Keratinocyte (primary cell): ENCODE measurements around the gene CLPTM1L. TPM values are rescaled to one million over a fixed set of nuclear protein-coding genes. Genes with fewer than 3 reads are reported as not detected.

Experiments
- DNase-seq: peaks from one replicate; pipeline ENCODE4 v3.0.0-alpha.2; 2011; ENCODE audit warnings: low read depth, missing footprints, low spot score
- FAIRE-seq: peaks from 2 replicates; lab custom pipeline; 2011; peaks lifted over from hg19 to GRCh38; lab: Jason Lieb, UNC
- H2AFZ ChIP-seq: 2 replicates; pipeline ENCODE4 v1.6.0; 2012; ENCODE audit warnings: low read length, control low read depth, inconsistent platforms; ENCODE audit not compliant: control insufficient read depth
- H3K27ac ChIP-seq: 2 replicates; pipeline ENCODE4 v1.5.1; 2011; ENCODE audit warnings: low read length; ENCODE audit not compliant: control insufficient read depth, insufficient read depth
- H3K27me3 ChIP-seq: 3 replicates; pipeline ENCODE4 v1.6.0; 2011; ENCODE audit warnings: low read length; ENCODE audit not compliant: control insufficient read depth, insufficient read depth; ENCODE audit errors: extremely low read depth
- H3K36me3 ChIP-seq, 2 experiments: 2 replicates in 1 of 2; 3 replicates in 1 of 2; pipeline ENCODE4 v1.5.1; 2011; ENCODE audit warnings: low read length in 2 of 2, mild to moderate bottlenecking in 1 of 2; ENCODE audit not compliant: control insufficient read depth in 2 of 2, insufficient read depth in 2 of 2; ENCODE audit errors: extremely low read depth in 1 of 2
- H3K4me1 ChIP-seq: 3 replicates; pipeline ENCODE4 v1.5.1; 2011; ENCODE audit warnings: low read length; ENCODE audit not compliant: control insufficient read depth, insufficient read depth; ENCODE audit errors: extremely low read depth
- H3K4me2 ChIP-seq: 3 replicates; pipeline ENCODE4 v1.6.0; 2011; ENCODE audit warnings: low read depth, low read length; ENCODE audit not compliant: control insufficient read depth, insufficient read depth; ENCODE audit errors: extremely low read depth
- H3K4me3 ChIP-seq, 3 experiments: fragments of 200-600 bp in 1 of 3; sonication (generic) in 1 of 3; 2 replicates in 2 of 3; 3 replicates in 1 of 3; pipeline ENCODE4 v1.5.1; 2011 to 2016; ENCODE audit warnings: low read length in 3 of 3, mild to moderate bottlenecking in 3 of 3, control low read depth in 2 of 3, inconsistent platforms in 1 of 3, low read depth in 1 of 3, mixed read lengths in 1 of 3, mixed run types in 1 of 3, moderate library complexity in 1 of 3; ENCODE audit not compliant: control insufficient read depth in 2 of 3, insufficient read depth in 2 of 3; ENCODE audit errors: extremely low read depth in 1 of 3
- H3K79me2 ChIP-seq: 2 replicates; pipeline ENCODE4 v1.6.0; 2012; ENCODE audit warnings: low read length; ENCODE audit not compliant: control insufficient read depth, insufficient read depth
- H3K9ac ChIP-seq: 3 replicates; pipeline ENCODE4 v1.6.0; 2011; ENCODE audit warnings: low read length; ENCODE audit not compliant: control insufficient read depth, insufficient read depth; ENCODE audit errors: extremely low read depth
- H3K9me1 ChIP-seq: 3 replicates; pipeline ENCODE4 v1.6.0; 2011; ENCODE audit warnings: low read length; ENCODE audit not compliant: control insufficient read depth, insufficient read depth; ENCODE audit errors: extremely low read depth
- H3K9me3 ChIP-seq: 2 replicates; pipeline ENCODE4 v1.5.1; 2012; ENCODE audit warnings: low read depth, low read length; ENCODE audit not compliant: control insufficient read depth
- H4K20me1 ChIP-seq: 3 replicates; pipeline ENCODE4 v1.6.0; 2011; ENCODE audit warnings: low read length; ENCODE audit not compliant: control insufficient read depth, insufficient read depth; ENCODE audit errors: extremely low read depth
- CTCF ChIP-seq, 3 experiments: IDR thresholded peaks in 1 of 3; conservative IDR thresholded peaks in 1 of 3; optimal IDR thresholded peaks in 1 of 3; 2 replicates in 2 of 3; 3 replicates in 1 of 3; pipeline versions ENCODE3 to v1.5.1; 2011; ENCODE audit warnings: low read length in 3 of 3, mild to moderate bottlenecking in 3 of 3, moderate library complexity in 2 of 3, control low read depth in 1 of 3, inconsistent platforms in 1 of 3; ENCODE audit not compliant: insufficient read depth in 2 of 3; ENCODE audit errors: extremely low read depth in 1 of 3
- EZH2 ChIP-seq: IDR thresholded peaks from one replicate; pipeline ENCODE4 v1.6.1; 2012; ENCODE audit warnings: inconsistent platforms, mild to moderate bottlenecking, low read length, moderate library complexity
- dilution Hi-C: fragments of 300-500 bp; cut with MboI; formaldehyde crosslinking; loops from one replicate; pipeline ENCODE4 v1.7.0; 2020; ENCODE audit warnings: low sequenced_read_pairs; ENCODE audit not compliant: extremely low pct_ligation_motif_present
- polyA plus RNA-seq, 5 experiments: library from polyadenylated mRNA; depleted of rRNA in 3 of 5; stranded (reverse) in 3 of 5; stranded (forward) in 1 of 5; unstranded in 1 of 5; fragments of >200 nt; gene quantifications; 1 replicate in 1 of 5; 2 replicates in 3 of 5; 3 replicates in 1 of 5; pipeline versions ENCODE4 v1.2.1 to v1.2.3, GENCODE V29; 2011 to 2012; ENCODE audit warnings: missing spikeins in 2 of 5, low read depth in 1 of 5, low replicate concordance in 1 of 5

CLPTM1L gene
- polyA plus RNA-seq, 1 donor (not counting 4 experiments of a cell fraction or from before 2014, with no cell fraction given): 142 TPM

- Histone ChIP-seq H3K36me3 (peaks cover 39 to 42% of the 10 kb centered on the region in 2 experiments), H3K4me2 (no peak overlapping the region), H3K27me3 (no peaks in the 10 kb centered on the region), H3K4me1 (peaks cover 7% of the 10 kb centered on the region), H4K20me1 (peaks cover 3% of the 10 kb centered on the region), H3K9ac (no peak overlapping the region), H3K9me1 (no peaks in the 10 kb centered on the region), H3K4me3 (no peak overlapping the region), H3K27ac (no peak overlapping the region), H3K9me3 (no peaks in the 10 kb centered on the region), H3K79me2 (peaks cover 2% of the 10 kb centered on the region), H2AFZ (no peak overlapping the region)
- DNase-seq (no peak), FAIRE-seq (no peak)
- dilution Hi-C loops: no loop called here
- TF ChIP-seq EZH2 (no peak), CTCF (optimal IDR thresholded peaks at IDR 0.05 in 1 of 3, IDR thresholded peaks at IDR 0.05 in 1 of 3, conservative IDR thresholded peaks at IDR 0.05 in 1 of 3; ENCODE audit: extremely low read depth in 1 of 3, insufficient read depth in 2 of 3, low read length in 3 of 3) (no peak)
These were observed 21.1 kb downstream of the CLPTM1L start for GRCh38 chr5:1323803-1324173.

- TF ChIP-seq EZH2: no peak
- TF ChIP-seq CTCF (optimal IDR thresholded peaks at IDR 0.05 in 1 of 3, IDR thresholded peaks at IDR 0.05 in 1 of 3, conservative IDR thresholded peaks at IDR 0.05 in 1 of 3; ENCODE audit: extremely low read depth in 1 of 3, insufficient read depth in 2 of 3, low read length in 3 of 3): no peak
- no peak for FAIRE-seq
- Histone ChIP-seq H3K4me2 (no peak overlapping the region), H3K27ac (no peak overlapping the region), H3K9me3 (no peaks in the 10 kb centered on the region), H3K27me3 (no peaks in the 10 kb centered on the region), H4K20me1 (peaks cover 3% of the 10 kb centered on the region), H3K4me1 (peaks cover 4% of the 10 kb centered on the region), H3K79me2 (peaks cover 2% of the 10 kb centered on the region), H3K9ac (no peak overlapping the region), H3K36me3 (peaks cover 44 to 45% of the 10 kb centered on the region in 2 experiments), H3K9me1 (no peaks in the 10 kb centered on the region), H2AFZ (no peak overlapping the region), H3K4me3 (no peak overlapping the region)
- dilution Hi-C loops: no loop called here
- no peak for DNase-seq
These were observed 21.7 kb downstream of the CLPTM1L start for GRCh38 chr5:1322955-1323802.
